Central memory CD8-positive, alpha-beta T cell (primary cell): ENCODE results near the gene SDC3.

Source experiments
- ATAC-seq: fragments of 150-1000 bp; cut with Tn5 transposase; replicated peaks from 2 replicates; pipeline ENCODE4 v1.10.0; 2022; ENCODE audit warnings: mild to moderate bottlenecking, moderate FRiP score, moderate number of reproducible peaks; ENCODE audit not compliant: poor library complexity, severe bottlenecking; ENCODE audit errors: extremely low read depth
- DNase-seq, 2 donors: peaks; one replicate each; pipeline ENCODE4 v3.0.0; 2021; ENCODE audit warnings: low spot score in 2 of 2
- H3K27ac Mint-ChIP-seq: one replicate; pipeline ENCODE4 v1.8.0; 2022; ENCODE audit warnings: low read depth, mild to moderate bottlenecking, moderate library complexity, mixed read lengths
- H3K27me3 Mint-ChIP-seq: one replicate; pipeline ENCODE4 v1.8.0; 2022; ENCODE audit warnings: mixed read lengths
- H3K36me3 Mint-ChIP-seq: one replicate; pipeline ENCODE4 v1.8.0; 2022; ENCODE audit warnings: mild to moderate bottlenecking, moderate library complexity, mixed read lengths; ENCODE audit not compliant: insufficient read depth
- H3K4me1 Mint-ChIP-seq: one replicate; pipeline ENCODE4 v1.8.0; 2022; ENCODE audit warnings: mixed read lengths
- H3K4me3 Mint-ChIP-seq: one replicate; pipeline ENCODE4 v1.8.0; 2022; ENCODE audit warnings: mild to moderate bottlenecking, moderate library complexity, mixed read lengths
- H3K9me3 Mint-ChIP-seq: one replicate; pipeline ENCODE4 v1.8.0; 2022; ENCODE audit warnings: mixed read lengths

The SDC3 gene

GRCh38 chr1:30888975-30889374 is 19.6 kb downstream of the SDC3 start:
- Mint-ChIP-seq H3K9me3 (no peaks in the 10 kb centered on the region), H3K27me3 (peaks cover 7% of the 10 kb centered on the region), H3K36me3 (peaks cover 2% of the 10 kb centered on the region), H3K4me3 (no peak overlapping the region), H3K27ac (no peak overlapping the region), H3K4me1 (no peaks in the 10 kb centered on the region)
- DNase-seq (no peak), ATAC-seq (no peak)

GRCh38 chr1:30888391-30888790 is 20.2 kb downstream of the SDC3 start:
- DNase-seq (no peak), ATAC-seq (no peak)
- Mint-ChIP-seq H3K9me3 (no peaks in the 10 kb centered on the region), H3K4me3 (no peak overlapping the region), H3K4me1 (no peaks in the 10 kb centered on the region), H3K27ac (no peak overlapping the region), H3K36me3 (peaks cover 2% of the 10 kb centered on the region), H3K27me3 (peaks cover 7% of the 10 kb centered on the region)

GRCh38 chr1:30887485-30888315 is 20.9 kb downstream of the SDC3 start:
- Mint-ChIP-seq H3K27ac (peak overlapping the region; percentile 55), H3K4me3 (no peak overlapping the region), H3K27me3 (peaks cover 14% of the 10 kb centered on the region), H3K4me1 (no peaks in the 10 kb centered on the region), H3K9me3 (no peaks in the 10 kb centered on the region), H3K36me3 (peaks cover 2% of the 10 kb centered on the region)
- ATAC-seq (no peak), DNase-seq (no peak)

GRCh38 chr1:30886710-30887428 is 21.7 kb downstream of the SDC3 start:
- no peak for ATAC-seq
- H3K27ac Mint-ChIP-seq, result peak overlapping the region; percentile 55
- H3K27me3 Mint-ChIP-seq, result peaks cover 22% of the 10 kb centered on the region
- H3K4me3 Mint-ChIP-seq, result no peak overlapping the region
- H3K4me1 Mint-ChIP-seq, result no peaks in the 10 kb centered on the region
- peaks cover 2% of the 10 kb centered on the region for H3K36me3 Mint-ChIP-seq
- no peaks in the 10 kb centered on the region for H3K9me3 Mint-ChIP-seq
- no peak for DNase-seq

GRCh38 chr1:30885570-30886522 is 22.7 kb downstream of the SDC3 start:
- Mint-ChIP-seq H3K36me3 (peaks cover 2% of the 10 kb centered on the region), H3K9me3 (no peaks in the 10 kb centered on the region), H3K27ac (no peak overlapping the region), H3K4me1 (no peaks in the 10 kb centered on the region), H3K27me3 (peaks cover 30% of the 10 kb centered on the region), H3K4me3 (no peak overlapping the region)
- no peak for ATAC-seq
- no peak for DNase-seq

- Mint-ChIP-seq H3K27ac (no peak overlapping the region), H3K9me3 (no peaks in the 10 kb centered on the region), H3K36me3 (peaks cover 2% of the 10 kb centered on the region), H3K4me1 (no peaks in the 10 kb centered on the region), H3K4me3 (no peak overlapping the region), H3K27me3 (peaks cover 35% of the 10 kb centered on the region)
- ATAC-seq (no peak), DNase-seq (no peak)
Measured at GRCh38 chr1:30884723-30885122, 23.8 kb downstream of the SDC3 start.

- H3K9me3 Mint-ChIP-seq, result no peaks in the 10 kb centered on the region
- H3K36me3 Mint-ChIP-seq, result peaks cover 2% of the 10 kb centered on the region
- H3K27ac Mint-ChIP-seq, result no peak overlapping the region
- H3K4me3 Mint-ChIP-seq, result no peak overlapping the region
- H3K4me1 Mint-ChIP-seq, result no peaks in the 10 kb centered on the region
- DNase-seq, result no peak
- peaks cover 43% of the 10 kb centered on the region for H3K27me3 Mint-ChIP-seq
- ATAC-seq, result no peak
Measured at GRCh38 chr1:30883389-30884172, 25.0 kb downstream of the SDC3 start.

- H3K27ac Mint-ChIP-seq, result no peak overlapping the region
- no peak overlapping the region for H3K4me3 Mint-ChIP-seq
- H3K36me3 Mint-ChIP-seq, result no peaks in the 10 kb centered on the region
- DNase-seq (no peak), ATAC-seq (no peak)
- H3K4me1 Mint-ChIP-seq, result no peaks in the 10 kb centered on the region
- H3K27me3 Mint-ChIP-seq, result peaks cover 48% of the 10 kb centered on the region
- H3K9me3 Mint-ChIP-seq, result no peaks in the 10 kb centered on the region
Measured at GRCh38 chr1:30882678-30883388, 25.7 kb downstream of the SDC3 start.

GRCh38 chr1:30881319-30882181 is 27.0 kb downstream of the SDC3 start:
- Mint-ChIP-seq H3K36me3 (no peaks in the 10 kb centered on the region), H3K9me3 (no peaks in the 10 kb centered on the region), H3K27me3 (peaks cover 54% of the 10 kb centered on the region), H3K4me3 (no peak overlapping the region), H3K27ac (no peak overlapping the region), H3K4me1 (no peaks in the 10 kb centered on the region)
- no peak for ATAC-seq
- DNase-seq, result no peak

GRCh38 chr1:30880678-30881318 is 27.8 kb downstream of the SDC3 start:
- Mint-ChIP-seq H3K9me3 (no peaks in the 10 kb centered on the region), H3K27ac (no peak overlapping the region), H3K27me3 (peaks cover 61% of the 10 kb centered on the region), H3K36me3 (no peaks in the 10 kb centered on the region), H3K4me1 (no peaks in the 10 kb centered on the region), H3K4me3 (no peak overlapping the region)
- DNase-seq (no peak), ATAC-seq (no peak)
